PC-3 (cell line): Measurements from ENCODE around the gene RIGI. TPM values are rescaled to one million over a fixed set of nuclear protein-coding genes. Genes with fewer than 3 reads are reported as not detected.

Experiments
- ATAC-seq: fragments of 200-7000 bp; cut with Tn5 transposase; 2 replicates; pipeline ENCODE4 v1.9.1; 2020; ENCODE audit warnings: mild to moderate bottlenecking, moderate library complexity
- BruUV-seq: library from RNA; stranded (reverse); fragments of 400-500 nt; replicated peaks from 2 replicates; lab custom pipeline; 2021; lab: Mats Ljungman, UMichigan
- CTCF ChIA-PET: fragments of 300-600 bp; sonication (Branson Sonifier 250); formaldehyde crosslinking; loops from one replicate; lab custom pipeline; 2022; ENCODE audit warnings: antibody characterized with exemption; lab: Charles Lee
- POLR2A ChIA-PET: fragments of 300-600 bp; sonication (Branson Sonifier 250); formaldehyde crosslinking; loops from one replicate; lab custom pipeline; 2022; ENCODE audit warnings: antibody characterized with exemption; ENCODE audit not compliant: unreplicated experiment; lab: Charles Lee
- DNase-seq: peaks from one replicate; pipeline ENCODE4 v3.0.0-alpha.2; 2015
- H2AFZ ChIP-seq: fragments of 300-600 bp; sonication (generic); 2 replicates; pipeline ENCODE4 v1.6.0; 2016; ENCODE audit warnings: antibody characterized with exemption, low read length
- H3F3A ChIP-seq: fragments of 300-600 bp; sonication (generic); one replicate; pipeline ENCODE4 v1.6.0; 2017; ENCODE audit warnings: antibody characterized with exemption, low read length, control low read depth, mild to moderate bottlenecking; ENCODE audit not compliant: unreplicated experiment
- H3K27ac ChIP-seq: fragments of 300-600 bp; sonication (generic); 2 replicates; pipeline ENCODE4 v1.5.1; 2016; ENCODE audit warnings: mild to moderate bottlenecking, low read length
- H3K27me3 ChIP-seq: fragments of 300-600 bp; sonication (generic); 2 replicates; pipeline ENCODE4 v1.6.1; 2016; ENCODE audit warnings: low read length, mixed read lengths
- H3K36me3 ChIP-seq: fragments of 300-600 bp; sonication (generic); 2 replicates; pipeline ENCODE4 v1.6.1; 2016; ENCODE audit warnings: low read depth, mixed run types, low read length, mixed read lengths
- H3K4me1 ChIP-seq: fragments of 300-600 bp; sonication (generic); 2 replicates; pipeline ENCODE4 v1.5.1; 2016; ENCODE audit warnings: low read length; ENCODE audit not compliant: insufficient read depth
- H3K4me2 ChIP-seq: fragments of 300-600 bp; sonication (generic); 2 replicates; pipeline ENCODE4 v1.6.0; 2016; ENCODE audit warnings: low read length
- H3K4me3 ChIP-seq: fragments of 300-600 bp; sonication (generic); 2 replicates; pipeline ENCODE4 v1.5.1; 2016; ENCODE audit warnings: mild to moderate bottlenecking, low read length, mixed read lengths
- H3K79me2 ChIP-seq: fragments of 300-600 bp; sonication (generic); 2 replicates; pipeline ENCODE4 v1.6.1; 2017; ENCODE audit warnings: low read length, mixed read lengths
- H3K9ac ChIP-seq: fragments of 300-600 bp; sonication (generic); 2 replicates; pipeline ENCODE4 v1.6.0; 2016; ENCODE audit warnings: mild to moderate bottlenecking, low read length
- H3K9me2 ChIP-seq: fragments of 300-600 bp; sonication (generic); replicated peaks from 2 replicates; pipeline ENCODE4 v1.6.1; 2016; ENCODE audit warnings: mixed run types, low read length, mixed read lengths
- H3K9me3 ChIP-seq: fragments of 300-600 bp; sonication (generic); 2 replicates; pipeline ENCODE4 v1.6.1; 2016; ENCODE audit warnings: low read length, mixed read lengths
- H4K20me1 ChIP-seq: fragments of 300-600 bp; sonication (generic); 2 replicates; pipeline ENCODE4 v1.6.1; 2016; ENCODE audit warnings: low read length, mixed read lengths
- CTCF ChIP-seq: fragments of 300-600 bp; sonication (generic); conservative IDR thresholded peaks from 2 replicates; pipeline ENCODE4 v1.5.1; 2017; ENCODE audit warnings: antibody characterized with exemption, low read depth, mild to moderate bottlenecking, low read length
- EZH2 ChIP-seq: fragments of 300-600 bp; sonication (generic); IDR thresholded peaks from one replicate; pipeline ENCODE4 v1.6.1; 2017; ENCODE audit warnings: antibody characterized with exemption, mild to moderate bottlenecking, low read length; ENCODE audit not compliant: unreplicated experiment
- EZH2phosphoT487 ChIP-seq: fragments of 300-600 bp; sonication (generic); IDR thresholded peaks from 2 replicates; pipeline ENCODE4 v1.6.1; 2018; ENCODE audit warnings: mild to moderate bottlenecking, antibody characterized with exemption, low read length, borderline replicate concordance
- intact Hi-C: fragments of 100-400 bp; cut with micrococcal nuclease; formaldehyde crosslinking; loops from 2 replicates; pipeline ENCODE4 v1.9.0; 2023
- total RNA-seq: library from RNA; depleted of rRNA; stranded (reverse); fragments of >200 nt; gene quantifications from 2 replicates; pipeline ENCODE4 v1.2.3, GENCODE V29; 2014

RIGI gene
- total RNA-seq, 1 experiment from 2014 or later = 5.4 TPM

- no peaks in the 10 kb centered on the region for H3K4me1 ChIP-seq
- H2AFZ ChIP-seq = no peak overlapping the region
- no peaks in the 10 kb centered on the region for H3K27me3 ChIP-seq
- H3K9ac ChIP-seq = no peak overlapping the region
- peaks cover 10% of the 10 kb centered on the region for H3K36me3 ChIP-seq
- H3K9me2 ChIP-seq = no peaks in the 10 kb centered on the region
- H3K4me3 ChIP-seq = no peak overlapping the region
- peaks cover 22% of the 10 kb centered on the region; the same call in 1 of the 2 replicates for H4K20me1 ChIP-seq
- DNase-seq = no peak
- TF ChIP-seq EZH2 (no peak), EZH2phosphoT487 (no peak), CTCF (no peak)
- intact Hi-C loops = no loop called here
- no peak for ATAC-seq
- BruUV-seq = no TSS peak
- no peak overlapping the region for H3K4me2 ChIP-seq
- peaks cover 45% of the 10 kb centered on the region for H3K79me2 ChIP-seq
- no peak overlapping the region for H3K27ac ChIP-seq
- H3F3A ChIP-seq = no peaks in the 10 kb centered on the region
- POLR2A ChIA-PET = no interaction called here
- CTCF ChIA-PET = no interaction called here
- H3K9me3 ChIP-seq = no peaks in the 10 kb centered on the region
Measured at GRCh38 chr9:32543047-32543446, 17.1 kb upstream of the RIGI start.

- BruUV-seq = no TSS peak
- no peaks in the 10 kb centered on the region for H3K79me2 ChIP-seq
- H3K9me2 ChIP-seq = no peaks in the 10 kb centered on the region
- H3K9me3 ChIP-seq = no peaks in the 10 kb centered on the region
- H3K4me3 ChIP-seq = no peak overlapping the region
- H3K36me3 ChIP-seq = no peaks in the 10 kb centered on the region
- H3K9ac ChIP-seq = no peak overlapping the region
- no peaks in the 10 kb centered on the region for H3K4me1 ChIP-seq
- ChIA-PET CTCF (no interaction called here), POLR2A (no interaction called here)
- DNase-seq = no peak
- ATAC-seq = no peak
- no peak overlapping the region for H3K27ac ChIP-seq
- H3K27me3 ChIP-seq = no peaks in the 10 kb centered on the region
- TF ChIP-seq CTCF (no peak), EZH2 (no peak), EZH2phosphoT487 (no peak)
- no peaks in the 10 kb centered on the region for H4K20me1 ChIP-seq
- no peaks in the 10 kb centered on the region for H3F3A ChIP-seq
- intact Hi-C loops = no loop called here
- no peak overlapping the region for H3K4me2 ChIP-seq
- H2AFZ ChIP-seq = no peak overlapping the region
Measured at GRCh38 chr9:32533816-32534215, 7.8 kb upstream of the RIGI start.

DNA sequence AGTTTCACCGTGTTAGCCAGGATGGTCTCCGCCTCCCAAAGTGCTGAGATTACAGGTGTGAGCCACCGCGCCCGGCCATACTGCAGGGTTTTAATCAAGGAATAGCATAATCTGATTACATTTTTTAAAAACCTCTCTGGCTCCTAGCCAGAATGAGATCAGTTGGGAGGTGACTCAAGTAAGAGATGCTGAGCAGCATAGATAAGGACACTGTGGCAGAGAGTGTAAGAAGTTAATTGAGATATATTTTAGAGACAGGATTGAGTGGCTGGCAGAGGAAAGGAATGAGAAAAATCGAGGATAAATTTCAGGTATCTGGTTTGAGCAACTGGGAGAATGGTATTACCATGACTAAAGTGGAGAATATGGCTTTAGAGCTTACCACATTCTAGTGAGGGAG lies 7.3 kb upstream of the RIGI start:
- H2AFZ ChIP-seq = no peak overlapping the region
- H3K27ac ChIP-seq = no peak overlapping the region
- no peaks in the 10 kb centered on the region for H3K9me2 ChIP-seq
- no peaks in the 10 kb centered on the region for H3K9me3 ChIP-seq
- H3K4me1 ChIP-seq = no peaks in the 10 kb centered on the region
- H4K20me1 ChIP-seq = no peaks in the 10 kb centered on the region
- ChIA-PET POLR2A (no interaction called here), CTCF (no interaction called here)
- H3K27me3 ChIP-seq = no peaks in the 10 kb centered on the region
- no peak overlapping the region for H3K9ac ChIP-seq
- TF ChIP-seq CTCF = no peak
- no peak for TF ChIP-seq EZH2
- TF ChIP-seq EZH2phosphoT487 = no peak
- no peak for DNase-seq
- no peak for ATAC-seq
- no peak overlapping the region for H3K4me3 ChIP-seq
- H3K4me2 ChIP-seq = no peak overlapping the region
- H3K36me3 ChIP-seq = no peaks in the 10 kb centered on the region
- intact Hi-C loops = no loop called here
- no peaks in the 10 kb centered on the region for H3K79me2 ChIP-seq
- H3F3A ChIP-seq = no peaks in the 10 kb centered on the region
- no TSS peak for BruUV-seq
